ENCODE results near the gene ARHGAP12.

Gene ARHGAP12

GRCh38 chr10:31768467-31768866 lies 160.2 kb downstream of the ARHGAP12 start:
- DNase-seq (ENCODE audit: low read depth in 1 of 2, low spot score in 1 of 2): no peak
- H3K27me3 ChIP-seq (ENCODE audit: insufficient read depth, poor library complexity, severe bottlenecking): no peaks in the 10 kb centered on the region
- no peak overlapping the region for H3K27ac ChIP-seq (replicated peaks)
- H3K4me3 ChIP-seq (replicated peaks; ENCODE audit: insufficient read depth, low read length): no peak overlapping the region
- TF ChIP-seq CTCF (IDR thresholded peaks at IDR 0.05; ENCODE audit: insufficient read depth, low read length): no peak
- TF ChIP-seq POLR2AphosphoS5 (IDR thresholded peaks at IDR 0.05; ENCODE audit: low read depth): no peak
- no peak for TF ChIP-seq REST (IDR thresholded peaks at IDR 0.05; ENCODE audit: insufficient replicate concordance, low read depth)
- TF ChIP-seq GABPA (IDR thresholded peaks at IDR 0.05; ENCODE audit: low read depth): no peak
- TF ChIP-seq SPI1 (IDR thresholded peaks at IDR 0.05; ENCODE audit: borderline replicate concordance, low read depth): no peak

DNA sequence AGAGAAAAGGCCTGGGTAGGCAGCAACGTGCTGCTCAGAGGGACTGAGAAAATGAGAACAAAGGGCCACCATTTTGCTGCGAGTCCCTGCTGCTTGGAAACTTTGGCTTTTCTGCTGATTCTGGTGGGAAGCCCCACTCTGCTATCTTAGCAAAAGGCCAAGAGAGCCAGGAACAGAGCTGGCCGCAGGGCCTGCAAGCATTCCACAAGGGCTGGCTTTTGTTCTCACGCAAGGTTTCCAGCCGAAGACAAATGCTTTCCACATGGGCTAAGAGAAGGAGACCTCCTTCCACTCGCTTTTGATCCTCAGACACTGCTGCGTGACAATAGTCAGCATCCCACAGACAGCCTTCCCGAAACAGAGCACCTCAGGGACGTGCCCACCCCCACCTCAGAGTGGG lies 163.1 kb downstream of the ARHGAP12 start:
- H3K27me3 ChIP-seq (ENCODE audit: insufficient read depth, poor library complexity, severe bottlenecking): no peaks in the 10 kb centered on the region
- H3K27ac ChIP-seq (replicated peaks): no peak overlapping the region
- DNase-seq (ENCODE audit: low read depth in 1 of 2, low spot score in 1 of 2): no peak
- no peak for TF ChIP-seq SPI1 (IDR thresholded peaks at IDR 0.05; ENCODE audit: borderline replicate concordance, low read depth)
- TF ChIP-seq CTCF (IDR thresholded peaks at IDR 0.05; ENCODE audit: insufficient read depth, low read length): no peak
- no peak for TF ChIP-seq POLR2AphosphoS5 (IDR thresholded peaks at IDR 0.05; ENCODE audit: low read depth)
- no peak for TF ChIP-seq REST (IDR thresholded peaks at IDR 0.05; ENCODE audit: insufficient replicate concordance, low read depth)
- no peak for TF ChIP-seq GABPA (IDR thresholded peaks at IDR 0.05; ENCODE audit: low read depth)
- H3K4me3 ChIP-seq (replicated peaks; ENCODE audit: insufficient read depth, low read length): no peak overlapping the region

- no peak overlapping the region for H3K4me3 ChIP-seq (replicated peaks; ENCODE audit: insufficient read depth, low read length)
- no peak; the same call in 1 of the 2 replicates for TF ChIP-seq SPI1 (IDR thresholded peaks at IDR 0.05; ENCODE audit: borderline replicate concordance, low read depth)
- TF ChIP-seq POLR2AphosphoS5 (IDR thresholded peaks at IDR 0.05; ENCODE audit: low read depth): no peak
- no peak for TF ChIP-seq REST (IDR thresholded peaks at IDR 0.05; ENCODE audit: insufficient replicate concordance, low read depth)
- TF ChIP-seq GABPA (IDR thresholded peaks at IDR 0.05; ENCODE audit: low read depth): no peak
- TF ChIP-seq CTCF (IDR thresholded peaks at IDR 0.05; ENCODE audit: insufficient read depth, low read length): no peak
- H3K27ac ChIP-seq (replicated peaks): no peak overlapping the region
- no peak for DNase-seq (ENCODE audit: low read depth in 1 of 2, low spot score in 1 of 2)
- no peaks in the 10 kb centered on the region for H3K27me3 ChIP-seq (ENCODE audit: insufficient read depth, poor library complexity, severe bottlenecking)
Observed at GRCh38 chr10:31762316-31762715, 166.3 kb downstream of the ARHGAP12 start.
